Mucosa of rectum (tissue), 2 donors: ENCODE measurements around the gene PLA2R1.

ENCODE experiments used
- H3K27ac ChIP-seq, 2 donors: one replicate each; pipeline ENCODE4 v1.7.0; 2013; ENCODE audit warnings: inconsistent platforms in 2 of 2, low read depth in 2 of 2, low read length in 2 of 2
- H3K27me3 ChIP-seq, 2 donors: one replicate each; pipeline ENCODE4 v1.7.0; 2013; ENCODE audit warnings: low read length in 2 of 2; ENCODE audit not compliant: control insufficient read depth in 2 of 2, insufficient read depth in 2 of 2
- H3K36me3 ChIP-seq, 2 donors: one replicate each; pipeline ENCODE4 v1.7.0; 2013; ENCODE audit warnings: low read length in 2 of 2; ENCODE audit not compliant: control insufficient read depth in 2 of 2, insufficient read depth in 2 of 2
- H3K4me1 ChIP-seq, 2 donors: one replicate each; pipeline ENCODE4 v1.7.0; 2013; ENCODE audit warnings: low read length in 2 of 2, mild to moderate bottlenecking in 1 of 2; ENCODE audit not compliant: control insufficient read depth in 2 of 2, insufficient read depth in 2 of 2
- H3K4me3 ChIP-seq, 2 donors: one replicate each; pipeline ENCODE4 v1.7.0; 2013; ENCODE audit warnings: low read length in 2 of 2
- H3K9ac ChIP-seq, 2 donors: one replicate each; pipeline ENCODE4 v1.7.0; 2013; ENCODE audit warnings: low read length in 2 of 2, low read depth in 1 of 2, mild to moderate bottlenecking in 1 of 2
- H3K9me3 ChIP-seq, 2 donors: one replicate each; pipeline ENCODE4 v1.7.0; 2013; ENCODE audit warnings: low read length in 2 of 2; ENCODE audit not compliant: control insufficient read depth in 2 of 2
- donor health status: healthy.
- donor health status: Normal muscosa, but diverticular disease.

The PLA2R1 gene

DNA sequence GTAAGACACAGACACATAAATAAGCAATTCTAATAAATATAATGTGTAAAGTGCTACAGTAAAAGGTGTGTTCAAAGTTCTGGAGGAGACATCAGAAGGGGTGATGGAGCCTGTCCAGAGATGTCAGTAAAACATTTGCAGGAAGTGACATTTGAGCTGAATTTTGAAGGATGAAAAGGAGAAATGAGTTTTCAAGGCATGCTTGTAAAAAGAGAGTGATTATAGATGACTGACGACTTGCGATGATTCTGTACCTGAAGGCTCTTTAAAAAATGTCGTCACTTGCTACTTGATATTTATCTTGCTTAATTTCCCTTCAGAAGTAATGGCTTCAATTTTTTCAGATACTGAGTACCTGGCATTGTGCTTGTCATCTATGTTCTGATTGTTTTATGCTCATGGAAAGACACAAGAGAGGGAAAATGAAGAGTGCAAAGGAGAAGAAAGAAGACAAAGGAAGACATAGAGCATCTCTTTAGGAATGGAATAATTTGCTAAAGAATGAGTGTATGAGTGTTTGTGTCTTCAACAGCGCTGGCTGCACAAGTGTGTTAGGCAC, 73.9 kb downstream of the PLA2R1 start:
- Histone ChIP-seq H3K27me3 (no peaks in the 10 kb centered on the region), H3K27ac (no peak overlapping the region), H3K36me3 (peaks cover 0 to 13% of the 10 kb centered on the region in 2 donors), H3K4me3 (no peak overlapping the region), H3K4me1 (no peaks in the 10 kb centered on the region), H3K9me3 (no peaks in the 10 kb centered on the region), H3K9ac (no peak overlapping the region)

DNA sequence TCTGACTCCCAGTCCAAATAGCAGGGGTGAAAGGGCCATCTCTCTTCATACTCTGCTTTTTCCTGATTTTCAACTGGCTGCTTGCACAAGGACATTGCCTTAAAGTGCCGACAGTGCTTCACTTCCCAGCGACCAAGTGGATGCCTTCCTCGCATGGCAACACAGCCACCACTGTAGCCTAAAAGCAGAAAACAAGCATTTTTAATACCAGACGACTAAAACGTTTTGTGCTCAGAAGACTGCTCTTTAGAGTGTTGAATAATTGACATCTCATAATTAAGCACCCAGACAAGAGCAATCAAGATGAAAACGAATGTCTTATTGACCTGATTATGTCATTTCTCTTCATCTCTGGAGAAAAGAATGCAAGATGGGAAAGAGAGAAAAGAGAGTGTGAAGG, 75.2 kb downstream of the PLA2R1 start:
- no peak overlapping the region for H3K9ac ChIP-seq
- H3K36me3 ChIP-seq = peaks cover 0 to 13% of the 10 kb centered on the region in 2 donors
- no peak overlapping the region for H3K4me3 ChIP-seq
- H3K27ac ChIP-seq = no peak overlapping the region
- no peaks in the 10 kb centered on the region for H3K27me3 ChIP-seq
- no peaks in the 10 kb centered on the region for H3K4me1 ChIP-seq
- no peaks in the 10 kb centered on the region for H3K9me3 ChIP-seq

DNA sequence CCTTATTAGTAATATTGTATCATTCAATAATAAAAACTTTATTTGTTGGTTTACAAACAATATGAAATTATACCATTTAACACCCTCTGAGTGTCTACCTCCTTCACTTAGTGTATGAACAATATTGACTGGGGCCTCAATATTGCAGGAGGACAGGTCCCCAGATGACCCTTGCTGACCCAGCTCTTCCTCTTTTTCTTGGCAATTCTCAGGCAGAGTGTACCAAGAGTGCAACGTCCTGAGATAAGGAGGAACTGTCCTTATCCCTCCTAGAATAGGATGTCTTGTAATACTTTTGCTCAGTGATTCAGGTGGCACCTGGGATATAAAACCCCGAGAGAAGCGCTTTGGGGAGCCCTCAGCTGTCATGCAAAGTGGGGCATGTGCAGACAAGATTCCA, 76.8 kb downstream of the PLA2R1 start:
- H3K4me3 ChIP-seq = no peak overlapping the region
- no peaks in the 10 kb centered on the region for H3K9me3 ChIP-seq
- H3K9ac ChIP-seq = no peak overlapping the region
- H3K36me3 ChIP-seq = peaks cover 0 to 13% of the 10 kb centered on the region in 2 donors
- no peak overlapping the region for H3K27ac ChIP-seq
- H3K4me1 ChIP-seq = no peaks in the 10 kb centered on the region
- H3K27me3 ChIP-seq = no peaks in the 10 kb centered on the region

DNA sequence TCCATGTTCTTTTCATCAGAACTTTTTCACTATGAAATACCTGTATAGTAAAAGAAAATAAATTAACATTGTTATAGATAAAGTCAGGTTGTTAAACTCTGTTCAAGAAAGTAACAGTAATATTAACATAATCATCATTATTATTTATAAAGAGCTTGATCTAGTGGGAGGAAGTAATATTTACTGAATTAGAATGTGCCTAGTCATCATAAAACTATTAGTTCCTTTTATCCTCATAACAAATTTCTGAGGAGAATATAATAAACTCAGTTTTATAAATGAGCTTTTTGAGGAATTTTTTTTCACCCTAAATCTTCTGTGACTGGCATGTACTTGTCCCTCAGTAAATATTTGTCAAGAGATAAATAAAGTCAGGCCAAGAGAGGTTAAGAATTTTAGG, 78.4 kb downstream of the PLA2R1 start:
- H3K9ac ChIP-seq = no peak overlapping the region
- no peaks in the 10 kb centered on the region for H3K9me3 ChIP-seq
- H3K27ac ChIP-seq = no peak overlapping the region
- H3K27me3 ChIP-seq = no peaks in the 10 kb centered on the region
- H3K36me3 ChIP-seq = peaks cover 0 to 13% of the 10 kb centered on the region in 2 donors
- no peaks in the 10 kb centered on the region for H3K4me1 ChIP-seq
- H3K4me3 ChIP-seq = no peak overlapping the region

DNA sequence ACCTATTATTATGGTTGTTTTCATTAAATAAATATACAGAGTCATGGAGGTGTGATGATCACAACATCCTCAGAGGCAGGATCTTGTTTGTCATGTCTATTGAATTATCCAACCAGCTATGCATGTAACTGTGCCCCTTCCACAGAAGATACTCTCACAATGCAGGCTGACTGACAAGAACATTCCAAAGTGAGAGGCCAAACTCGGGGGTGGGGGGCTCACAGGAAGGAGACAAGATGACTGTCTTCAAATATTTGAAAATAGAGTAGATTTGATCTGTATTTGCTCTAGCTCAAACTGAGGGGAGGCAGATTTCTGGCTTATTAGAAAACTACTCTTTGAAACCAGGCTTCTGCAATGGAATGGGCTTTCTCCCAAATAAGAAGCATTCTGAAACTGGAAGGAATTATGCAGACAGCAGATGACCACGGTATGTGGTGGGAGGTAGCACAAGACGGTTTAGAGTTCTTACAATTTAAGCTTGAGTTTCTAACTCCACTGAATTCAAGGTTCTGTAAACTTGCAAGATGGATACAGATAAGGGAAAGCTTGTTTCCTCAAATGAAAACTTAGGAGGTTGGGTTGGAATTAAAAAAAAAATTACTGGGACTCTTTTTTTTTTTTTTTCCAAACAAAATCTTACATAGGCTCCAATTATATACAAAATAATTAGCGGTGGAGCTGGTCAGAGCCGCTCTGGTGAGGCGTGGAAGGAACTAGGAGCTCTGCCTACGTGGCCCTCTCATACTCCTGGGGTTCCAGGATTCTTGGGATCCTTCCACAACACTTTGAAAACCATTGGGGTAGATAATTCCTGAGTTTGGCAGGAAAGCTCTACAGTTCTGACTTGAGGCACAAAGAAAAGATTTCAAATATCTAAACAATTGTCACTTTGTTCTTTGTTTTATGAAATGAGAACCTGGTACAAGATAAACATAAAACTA, 79.3 kb downstream of the PLA2R1 start:
- no peak overlapping the region for H3K4me3 ChIP-seq
- no peak overlapping the region for H3K9ac ChIP-seq
- H3K27ac ChIP-seq = no peak overlapping the region
- no peaks in the 10 kb centered on the region for H3K4me1 ChIP-seq
- no peaks in the 10 kb centered on the region for H3K9me3 ChIP-seq
- H3K27me3 ChIP-seq = no peaks in the 10 kb centered on the region
- H3K36me3 ChIP-seq = peaks cover 0 to 11% of the 10 kb centered on the region in 2 donors

DNA sequence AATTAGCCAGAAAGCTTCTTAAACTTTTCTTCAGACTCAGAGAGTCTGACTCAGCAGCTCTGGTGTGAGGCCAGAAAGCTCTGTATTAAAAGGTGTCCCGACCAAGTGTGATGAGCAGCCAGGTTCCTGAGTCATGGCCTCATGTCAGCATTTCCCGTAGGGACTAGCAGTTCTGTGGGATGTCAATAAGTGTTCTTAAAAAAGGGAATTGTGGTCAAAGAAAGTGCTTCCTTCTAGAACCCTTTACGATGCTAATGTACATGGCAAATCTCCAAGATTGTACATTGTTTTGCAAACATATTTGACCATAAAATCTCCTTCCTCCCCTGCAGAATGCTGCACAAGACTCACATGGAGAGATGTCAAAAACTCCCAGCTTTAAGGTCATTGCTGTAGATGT, 80.1 kb downstream of the PLA2R1 start:
- H3K4me1 ChIP-seq = no peaks in the 10 kb centered on the region
- H3K36me3 ChIP-seq = peaks cover 0 to 9% of the 10 kb centered on the region in 2 donors
- no peak overlapping the region for H3K4me3 ChIP-seq
- H3K27ac ChIP-seq = no peak overlapping the region
- H3K9me3 ChIP-seq = no peaks in the 10 kb centered on the region
- H3K27me3 ChIP-seq = no peaks in the 10 kb centered on the region
- H3K9ac ChIP-seq = no peak overlapping the region

DNA sequence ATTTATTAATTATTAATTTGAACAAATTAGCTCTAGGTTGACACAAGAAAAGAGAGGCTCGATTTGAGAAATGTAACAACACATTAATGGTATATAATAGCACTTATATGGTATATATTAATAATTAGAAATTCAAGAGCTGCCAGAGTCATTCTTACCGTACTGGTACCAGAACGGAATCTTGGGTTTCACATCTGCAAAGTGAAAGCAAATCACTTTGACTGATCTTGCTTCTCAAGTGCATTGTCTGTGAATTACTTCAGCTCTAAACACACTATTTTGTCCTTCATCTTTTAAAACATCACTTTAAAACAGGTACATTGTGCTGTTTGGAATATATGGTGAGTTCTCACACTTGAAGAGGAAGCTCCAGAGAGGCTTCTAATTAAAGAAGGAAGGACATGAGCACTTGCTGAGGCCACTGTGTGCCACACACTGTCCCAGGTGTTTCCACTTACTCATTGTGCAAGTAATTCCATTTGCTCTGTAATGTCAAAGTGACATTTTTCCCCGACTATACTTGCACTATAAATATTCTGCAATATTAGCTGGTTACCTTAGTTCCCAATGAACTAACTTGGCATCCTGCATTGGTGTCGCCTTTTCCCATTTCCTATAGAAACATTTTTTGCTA, 85.8 kb downstream of the PLA2R1 start:
- Histone ChIP-seq H3K9me3 (no peaks in the 10 kb centered on the region), H3K36me3 (peaks cover 0 to 10% of the 10 kb centered on the region in 2 donors), H3K27ac (no peak overlapping the region), H3K4me3 (no peak overlapping the region), H3K9ac (no peak overlapping the region), H3K27me3 (no peaks in the 10 kb centered on the region), H3K4me1 (no peaks in the 10 kb centered on the region)

DNA sequence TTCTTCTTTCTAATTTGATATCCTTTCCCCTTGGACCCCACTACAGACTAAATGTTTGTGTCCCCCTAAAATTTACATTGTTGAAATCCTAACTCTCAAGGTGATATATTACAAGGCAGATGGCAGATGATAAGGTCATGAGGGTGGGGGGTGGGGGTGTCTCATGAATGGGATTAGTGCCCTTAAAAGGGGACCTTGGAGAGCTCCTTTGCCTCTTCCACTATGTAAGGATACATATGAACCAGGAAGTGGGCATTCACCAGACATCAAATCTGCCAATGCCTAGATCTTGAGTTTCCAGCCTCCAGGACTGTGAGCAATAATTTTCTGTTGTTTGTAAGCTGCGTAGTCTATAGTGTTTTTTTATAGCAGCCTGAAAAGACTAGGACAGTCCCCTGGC, 89.1 kb downstream of the PLA2R1 start:
- H3K9me3 ChIP-seq = no peaks in the 10 kb centered on the region

DNA sequence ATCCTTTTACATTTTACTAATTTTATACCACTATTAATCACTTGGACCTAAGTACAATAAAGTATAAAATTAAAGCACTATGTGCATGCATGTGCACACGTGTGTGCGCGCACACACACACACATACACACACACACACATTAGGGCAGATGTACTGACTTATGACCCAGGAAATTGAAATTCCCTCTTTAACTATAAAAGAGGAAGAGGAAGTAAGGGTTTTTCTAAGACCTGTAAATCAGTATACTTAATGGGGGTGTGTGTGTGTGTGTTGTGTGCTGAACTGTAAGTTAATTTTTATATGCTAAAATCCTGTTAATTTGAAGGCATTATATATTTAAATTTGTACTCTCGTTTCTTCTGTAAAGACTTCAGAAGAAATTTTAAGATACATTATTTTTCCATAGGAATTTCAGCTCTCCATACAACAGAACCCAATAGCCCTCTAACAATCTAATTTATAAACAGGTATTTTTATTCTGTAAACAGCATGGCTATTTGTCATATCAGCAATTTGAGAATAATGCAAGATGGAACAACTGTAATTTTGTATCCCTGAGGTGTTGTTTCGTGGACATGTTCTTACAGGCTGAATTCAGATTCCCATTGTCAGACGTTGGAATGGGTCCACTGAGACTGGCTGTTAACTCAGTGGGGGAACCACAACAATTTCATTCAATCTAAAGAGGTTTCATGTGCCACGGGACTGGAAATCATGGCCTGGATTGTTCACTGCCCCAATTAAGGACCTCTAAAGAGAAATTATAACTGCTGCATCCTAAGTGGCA, 90.9 kb downstream of the PLA2R1 start:
- Histone ChIP-seq H3K4me3 (no peak overlapping the region), H3K4me1 (no peaks in the 10 kb centered on the region), H3K9ac (no peak overlapping the region), H3K36me3 (peaks cover 0 to 14% of the 10 kb centered on the region in 2 donors), H3K27me3 (no peaks in the 10 kb centered on the region), H3K9me3 (no peaks in the 10 kb centered on the region), H3K27ac (no peak overlapping the region)

More for the DNA sequence above, 89.1 kb downstream of the PLA2R1 start:
- Histone ChIP-seq H3K9ac (no peak overlapping the region), H3K4me1 (no peaks in the 10 kb centered on the region), H3K27ac (no peak overlapping the region), H3K4me3 (no peak overlapping the region), H3K27me3 (no peaks in the 10 kb centered on the region), H3K36me3 (peaks cover 0 to 12% of the 10 kb centered on the region in 2 donors)
